Thymus (tissue), 11 donors: Measurements from ENCODE around the gene SLC25A12. TPM values are rescaled to one million over a fixed set of nuclear protein-coding genes. Genes with fewer than 3 reads are reported as not detected.
A peak's percentile ranks its signal among the peaks of the same experiment; 100 is the strongest.

ENCODE experiments used
- DNase-seq, 9 donors: peaks; one replicate each; pipeline ENCODE4 v3.0.0-alpha.2; 2013; ENCODE audit warnings: low spot score in 9 of 9, low read depth in 6 of 9, missing footprints in 1 of 9
- H3K27ac ChIP-seq, 2 donors: one replicate each; pipeline ENCODE4 v1.5.1; 2013; ENCODE audit warnings: control low read depth in 1 of 2, low read depth in 1 of 2, low read length in 1 of 2, mild to moderate bottlenecking in 1 of 2, moderate library complexity in 1 of 2
- H3K27me3 ChIP-seq, 2 donors: one replicate each; pipeline ENCODE4 v1.5.1; 2013; ENCODE audit warnings: low read length in 1 of 2; ENCODE audit not compliant: control insufficient read depth in 2 of 2, insufficient read depth in 1 of 2
- H3K36me3 ChIP-seq, 2 donors: one replicate each; pipeline ENCODE4 v1.5.1; 2013; ENCODE audit warnings: low read length in 1 of 2, mild to moderate bottlenecking in 1 of 2, moderate library complexity in 1 of 2; ENCODE audit not compliant: control insufficient read depth in 2 of 2, insufficient read depth in 2 of 2
- H3K4me1 ChIP-seq, 2 donors: one replicate each; pipeline ENCODE4 v1.5.1; 2013; ENCODE audit warnings: low read length in 2 of 2; ENCODE audit not compliant: control insufficient read depth in 2 of 2, insufficient read depth in 2 of 2
- H3K4me3 ChIP-seq, 2 donors: one replicate each; pipeline ENCODE4 v1.5.1; 2013; ENCODE audit warnings: low read length in 2 of 2, control low read depth in 1 of 2, mild to moderate bottlenecking in 1 of 2
- H3K9me3 ChIP-seq, 2 donors: one replicate each; pipeline ENCODE4 v1.5.1; 2013; ENCODE audit warnings: low read length in 1 of 2, mild to moderate bottlenecking in 1 of 2; ENCODE audit not compliant: control insufficient read depth in 2 of 2, insufficient read depth in 1 of 2
- WGBS: extraction: QIAGEN DNeasy Blood & Tissue Kit; methylation state at CpG from one replicate; pipeline ENCODE4 v1.1.7; 2013; 5-methylcytosine and 5-hydroxymethylcytosine counted together
- polyA plus RNA-seq: library from polyadenylated mRNA; stranded (reverse); fragments of 200-250 nt; gene quantifications from one replicate; pipeline ENCODE4 v1.2.3, GENCODE V29; 2013
- total RNA-seq: library from RNA; stranded (reverse); fragments of 120-200 nt; gene quantifications from one replicate; pipeline ENCODE4 v1.2.4, GENCODE V29; 2013
- donor health status: healthy.

SLC25A12 gene
- total and polyA plus RNA-seq, 2 donors = 21.3 to 26.9 TPM

GRCh38 chr2:171878481-171878993 is 15.5 kb downstream of the SLC25A12 start:
- Histone ChIP-seq H3K4me1 (no peaks in the 10 kb centered on the region), H3K27me3 (no peaks in the 10 kb centered on the region), H3K36me3 (peaks cover 4 to 7% of the 10 kb centered on the region in 2 donors), H3K4me3 (no peak overlapping the region), H3K27ac (peak overlapping the region in 1 of 2 donors; percentile 36), H3K9me3 (peaks cover 0 to 5% of the 10 kb centered on the region in 2 donors)
- 86% methylated on average over 2 of the region's 2 CpGs for WGBS
- no peak for DNase-seq

GRCh38 chr2:171874963-171875362 is 19.1 kb downstream of the SLC25A12 start:
- H3K4me1 ChIP-seq = no peaks in the 10 kb centered on the region
- WGBS = 93% methylated on average over 12 of the region's 12 CpGs

GRCh38 chr2:171874517-171874916 is 19.5 kb downstream of the SLC25A12 start:
- no peaks in the 10 kb centered on the region for H3K27me3 ChIP-seq
- 99% methylated on average over 1 of the region's 1 CpG for WGBS

More at GRCh38 chr2:171874963-171875362, 19.1 kb downstream of the SLC25A12 start:
- Histone ChIP-seq H3K9me3 (peaks cover 0 to 5% of the 10 kb centered on the region in 2 donors), H3K27ac (no peak overlapping the region), H3K36me3 (peaks cover 0 to 9% of the 10 kb centered on the region in 2 donors), H3K27me3 (no peaks in the 10 kb centered on the region), H3K4me3 (no peak overlapping the region)
- DNase-seq = no peak

GRCh38 chr2:171864357-171864985 is 29.6 kb downstream of the SLC25A12 start:
- 62% methylated on average over 5 of the region's 5 CpGs for WGBS
- Histone ChIP-seq H3K27me3 (no peaks in the 10 kb centered on the region), H3K9me3 (no peaks in the 10 kb centered on the region), H3K4me1 (peaks cover 4 to 7% of the 10 kb centered on the region in 2 donors), H3K4me3 (no peak overlapping the region), H3K36me3 (no peaks in the 10 kb centered on the region), H3K27ac (no peak overlapping the region)
- DNase-seq = peak in 8 of 9 donors; percentile 9 to 76 (median 38)

More at GRCh38 chr2:171874517-171874916, 19.5 kb downstream of the SLC25A12 start:
- DNase-seq = no peak
- no peaks in the 10 kb centered on the region for H3K4me1 ChIP-seq
- H3K27ac ChIP-seq = no peak overlapping the region
- no peak overlapping the region for H3K4me3 ChIP-seq
- peaks cover 0 to 9% of the 10 kb centered on the region in 2 donors for H3K36me3 ChIP-seq
- H3K9me3 ChIP-seq = peaks cover 0 to 5% of the 10 kb centered on the region in 2 donors

- Histone ChIP-seq H3K36me3 (peaks cover 0 to 4% of the 10 kb centered on the region in 2 donors), H3K27me3 (no peaks in the 10 kb centered on the region), H3K9me3 (no peaks in the 10 kb centered on the region), H3K27ac (no peak overlapping the region), H3K4me1 (peaks cover 4 to 7% of the 10 kb centered on the region in 2 donors), H3K4me3 (no peak overlapping the region)
- DNase-seq = no peak
- over 99% methylated on average over 3 of the region's 3 CpGs for WGBS
Measured at GRCh38 chr2:171862501-171862900, 31.5 kb downstream of the SLC25A12 start.

GRCh38 chr2:171858397-171858958 is 35.6 kb downstream of the SLC25A12 start:
- H3K4me1 ChIP-seq = no peaks in the 10 kb centered on the region
- no peak overlapping the region for H3K4me3 ChIP-seq
- no peaks in the 10 kb centered on the region for H3K27me3 ChIP-seq
- H3K9me3 ChIP-seq = no peaks in the 10 kb centered on the region
- peaks cover 0 to 7% of the 10 kb centered on the region in 2 donors for H3K36me3 ChIP-seq
- no peak for DNase-seq
- 97% methylated on average over 2 of the region's 2 CpGs for WGBS
- no peak overlapping the region for H3K27ac ChIP-seq

GRCh38 chr2:171855401-171855800 is 38.6 kb downstream of the SLC25A12 start:
- DNase-seq = no peak
- WGBS = 89% methylated on average over 2 of the region's 2 CpGs
- Histone ChIP-seq H3K9me3 (no peaks in the 10 kb centered on the region), H3K27me3 (no peaks in the 10 kb centered on the region), H3K4me3 (no peak overlapping the region), H3K27ac (no peak overlapping the region), H3K36me3 (peaks cover 0 to 11% of the 10 kb centered on the region in 2 donors), H3K4me1 (no peaks in the 10 kb centered on the region)

GRCh38 chr2:171852366-171852888 is 41.6 kb downstream of the SLC25A12 start:
- no peak for DNase-seq
- peaks cover 0 to 7% of the 10 kb centered on the region in 2 donors for H3K36me3 ChIP-seq
- WGBS = 59% methylated on average over 1 of the region's 1 CpG

GRCh38 chr2:171847627-171848026 is 46.4 kb downstream of the SLC25A12 start:
- no peak overlapping the region for H3K27ac ChIP-seq
- H3K27me3 ChIP-seq = no peaks in the 10 kb centered on the region
- no peaks in the 10 kb centered on the region for H3K4me1 ChIP-seq
- no peak overlapping the region for H3K4me3 ChIP-seq
- DNase-seq = no peak
- no peaks in the 10 kb centered on the region for H3K9me3 ChIP-seq
- H3K36me3 ChIP-seq = peaks cover 0 to 1% of the 10 kb centered on the region in 2 donors
- WGBS = 94% methylated on average over 2 of the region's 2 CpGs

More at GRCh38 chr2:171852366-171852888, 41.6 kb downstream of the SLC25A12 start:
- H3K4me3 ChIP-seq = no peak overlapping the region
- no peaks in the 10 kb centered on the region for H3K4me1 ChIP-seq
- H3K27ac ChIP-seq = no peak overlapping the region
- H3K9me3 ChIP-seq = no peaks in the 10 kb centered on the region
- no peaks in the 10 kb centered on the region for H3K27me3 ChIP-seq
